Measurements from ENCODE around the gene DNAH7.

DNAH7 gene

DNA sequence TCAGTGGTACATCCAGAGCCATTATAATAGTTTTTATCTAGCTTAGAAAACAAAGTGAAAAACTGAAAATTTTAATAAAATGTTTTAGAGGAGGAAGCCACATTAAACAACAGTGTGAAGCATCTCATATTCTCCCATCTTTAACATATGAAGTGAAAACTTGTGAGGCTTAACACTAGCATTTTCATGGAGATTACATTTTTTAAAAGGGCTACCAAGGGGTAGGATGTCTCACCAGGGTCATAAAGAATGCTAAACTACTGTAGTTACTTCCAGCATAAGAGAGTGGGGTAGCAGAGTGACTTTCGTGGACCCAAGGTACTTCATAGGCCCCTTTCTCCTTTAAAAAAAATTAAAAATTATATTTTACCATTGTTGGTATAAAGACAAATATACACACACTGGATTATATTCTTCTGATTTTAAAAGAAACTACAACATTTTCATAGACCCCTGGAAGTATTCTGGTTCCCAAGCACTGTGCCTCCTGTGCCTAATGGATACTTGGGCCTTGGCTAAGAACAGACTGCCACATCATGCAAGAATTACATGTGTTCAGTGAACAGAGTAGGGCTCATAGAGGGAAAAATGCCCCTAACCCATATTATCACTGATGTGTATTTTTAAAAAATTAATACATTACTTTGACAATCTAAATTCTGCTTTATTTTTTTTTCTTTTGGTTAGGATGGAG is 263.2 kb downstream of the DNAH7 start:
- Mint-ChIP-seq H3K36me3 (ENCODE audit: low read depth) (no peaks in the 10 kb centered on the region), H3K27me3 (peaks cover 9% of the 10 kb centered on the region), H3K4me1 (ENCODE audit: low read depth) (no peaks in the 10 kb centered on the region), H3K27ac (no peak overlapping the region), H3K9me3 (no peaks in the 10 kb centered on the region), H3K4me3 (no peak overlapping the region)

DNA sequence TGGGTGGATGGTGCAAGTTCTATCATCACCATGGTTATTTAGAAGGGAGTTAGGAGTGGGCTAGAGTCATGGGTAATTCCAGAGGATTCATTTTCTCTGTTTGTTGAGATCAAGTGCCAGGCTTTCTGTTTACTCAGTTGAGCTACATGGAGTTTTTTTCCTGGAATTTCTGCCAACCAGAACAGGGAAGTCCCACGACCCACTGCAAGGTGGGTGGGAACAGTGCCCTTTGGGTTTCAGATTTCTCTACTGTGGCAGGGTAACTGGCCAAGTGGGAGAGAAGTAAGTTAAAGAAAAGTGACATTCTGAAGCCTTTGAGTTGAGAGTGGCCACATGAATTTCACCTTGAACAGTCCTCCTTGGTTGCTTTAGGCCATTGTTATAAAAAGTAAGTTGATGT is 272.8 kb downstream of the DNAH7 start:
- H3K9me3 Mint-ChIP-seq, result no peaks in the 10 kb centered on the region
- no peak overlapping the region for H3K4me3 Mint-ChIP-seq
- no peaks in the 10 kb centered on the region for H3K27me3 Mint-ChIP-seq
- no peak overlapping the region for H3K27ac Mint-ChIP-seq
- H3K36me3 Mint-ChIP-seq (ENCODE audit: low read depth), result no peaks in the 10 kb centered on the region
- H3K4me1 Mint-ChIP-seq (ENCODE audit: low read depth), result no peaks in the 10 kb centered on the region

DNA sequence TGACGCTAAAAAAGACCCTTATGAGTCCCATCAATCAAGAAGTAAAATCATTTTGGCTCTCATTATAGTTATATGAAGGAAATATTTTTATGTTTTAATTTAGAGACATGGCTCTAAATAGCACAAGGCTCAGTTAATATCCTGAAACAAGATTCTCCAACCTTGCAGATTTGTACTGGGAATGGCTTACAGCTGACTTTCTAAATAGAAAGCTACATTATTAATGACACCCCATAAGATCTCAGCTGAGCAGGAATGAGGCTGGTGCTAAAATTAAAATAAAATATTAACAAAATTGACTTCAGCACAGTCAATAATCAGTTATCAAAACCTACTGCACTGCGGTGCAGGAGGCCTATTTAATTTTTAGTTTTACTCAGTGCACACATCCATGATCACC is 274.8 kb downstream of the DNAH7 start:
- Mint-ChIP-seq H3K4me1 (ENCODE audit: low read depth) (no peaks in the 10 kb centered on the region), H3K9me3 (peaks cover 4% of the 10 kb centered on the region), H3K4me3 (no peak overlapping the region), H3K36me3 (ENCODE audit: low read depth) (no peaks in the 10 kb centered on the region), H3K27ac (no peak overlapping the region), H3K27me3 (no peaks in the 10 kb centered on the region)

DNA sequence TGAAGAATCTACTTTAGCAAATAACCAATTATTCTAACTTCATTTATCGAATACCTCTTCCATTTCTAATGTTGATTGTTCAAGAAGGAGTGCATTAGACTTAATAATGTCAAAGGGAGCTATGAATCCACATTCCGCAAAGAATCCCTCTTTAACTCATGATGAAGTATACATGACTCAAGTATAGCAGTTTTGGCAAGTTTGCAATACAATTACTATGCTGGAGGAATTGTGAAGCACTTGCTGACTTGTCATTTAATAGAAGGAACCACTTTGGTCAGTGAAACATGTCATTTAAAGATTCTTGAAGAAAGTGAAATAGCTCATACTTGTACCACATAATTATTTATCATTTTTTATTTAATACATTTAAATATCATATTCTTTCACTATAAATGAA is 286.5 kb downstream of the DNAH7 start:
- no peaks in the 10 kb centered on the region for H3K9me3 Mint-ChIP-seq
- H3K4me3 Mint-ChIP-seq, result no peak overlapping the region
- H3K27me3 Mint-ChIP-seq, result no peaks in the 10 kb centered on the region
- H3K36me3 Mint-ChIP-seq (ENCODE audit: low read depth), result no peaks in the 10 kb centered on the region
- H3K4me1 Mint-ChIP-seq (ENCODE audit: low read depth), result no peaks in the 10 kb centered on the region
- no peak overlapping the region for H3K27ac Mint-ChIP-seq

DNA sequence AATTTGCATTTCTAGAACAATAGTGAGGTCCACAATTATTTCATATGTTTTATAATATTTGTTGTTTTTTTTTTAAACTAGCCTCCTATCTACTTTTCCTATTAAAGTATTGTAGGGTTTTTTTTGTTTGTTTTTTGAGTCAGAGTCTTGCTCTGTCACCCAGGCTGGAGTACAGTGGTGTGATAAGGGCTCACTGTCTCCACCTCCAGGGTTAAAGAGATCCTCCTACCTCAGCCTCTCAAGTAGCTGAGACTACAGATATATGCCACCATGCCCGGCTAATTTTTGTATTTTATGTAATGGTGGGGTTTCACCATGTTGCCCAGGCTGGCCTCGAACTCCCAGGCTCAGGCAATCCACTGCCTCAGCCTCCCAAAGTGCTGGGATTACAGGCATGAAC is 289.1 kb downstream of the DNAH7 start:
- Mint-ChIP-seq H3K27me3 (no peaks in the 10 kb centered on the region), H3K27ac (no peak overlapping the region), H3K9me3 (no peaks in the 10 kb centered on the region), H3K4me3 (no peak overlapping the region), H3K4me1 (ENCODE audit: low read depth) (no peaks in the 10 kb centered on the region), H3K36me3 (ENCODE audit: low read depth) (no peaks in the 10 kb centered on the region)

DNA sequence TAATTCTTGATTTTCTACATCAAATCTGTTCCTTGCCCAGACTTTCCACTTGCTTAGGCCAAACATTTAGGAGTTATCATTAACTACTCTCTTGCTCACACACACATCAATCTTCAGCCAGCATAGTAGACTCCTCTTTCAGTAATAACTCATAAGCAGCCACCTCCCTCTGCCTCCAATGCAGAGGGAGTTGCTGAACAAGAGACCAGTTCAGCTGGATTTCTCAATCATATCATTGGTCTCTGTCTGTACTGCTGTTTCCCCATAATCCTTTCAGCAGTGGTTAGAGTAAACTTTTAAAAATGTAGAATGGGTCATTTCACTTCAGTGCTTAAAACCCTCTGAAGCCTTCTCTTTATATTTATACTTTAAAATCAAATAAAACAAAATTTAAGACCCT is 298.7 kb downstream of the DNAH7 start:
- H3K36me3 Mint-ChIP-seq (ENCODE audit: low read depth), result no peaks in the 10 kb centered on the region
- no peak overlapping the region for H3K27ac Mint-ChIP-seq
- peaks cover 4% of the 10 kb centered on the region for H3K9me3 Mint-ChIP-seq
- H3K4me3 Mint-ChIP-seq, result no peak overlapping the region
- H3K4me1 Mint-ChIP-seq (ENCODE audit: low read depth), result no peaks in the 10 kb centered on the region
- no peaks in the 10 kb centered on the region for H3K27me3 Mint-ChIP-seq

DNA sequence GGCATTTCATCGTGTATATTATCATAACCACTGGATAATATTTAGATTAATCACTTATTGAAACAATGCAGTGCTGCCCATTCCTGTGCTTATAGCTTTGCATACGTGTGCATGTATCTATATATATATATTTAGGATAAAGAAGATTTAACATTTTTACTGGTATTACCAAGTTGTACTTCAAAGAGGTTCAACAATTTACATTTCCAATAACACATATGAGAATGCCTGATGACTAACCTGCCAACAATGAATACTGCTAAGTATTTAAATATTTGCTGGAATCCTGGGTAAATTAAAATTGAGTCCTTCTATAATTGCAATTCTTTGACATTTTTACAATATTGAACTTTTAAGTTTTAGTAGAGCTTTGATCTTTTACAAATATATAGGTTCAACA is 300.2 kb downstream of the DNAH7 start:
- H3K4me3 Mint-ChIP-seq, result no peak overlapping the region
- H3K36me3 Mint-ChIP-seq (ENCODE audit: low read depth), result no peaks in the 10 kb centered on the region
- H3K27me3 Mint-ChIP-seq, result no peaks in the 10 kb centered on the region

GRCh38 chr2:195766691-195767090 is 301.9 kb downstream of the DNAH7 start:
- H3K4me3 Mint-ChIP-seq, result no peak overlapping the region
- peaks cover 22% of the 10 kb centered on the region for H3K9me3 Mint-ChIP-seq
- H3K27ac Mint-ChIP-seq, result no peak overlapping the region
- H3K27me3 Mint-ChIP-seq, result no peaks in the 10 kb centered on the region
- H3K4me1 Mint-ChIP-seq (ENCODE audit: low read depth), result no peaks in the 10 kb centered on the region
- H3K36me3 Mint-ChIP-seq (ENCODE audit: low read depth), result no peaks in the 10 kb centered on the region

More for the DNA sequence above, 300.2 kb downstream of the DNAH7 start:
- H3K9me3 Mint-ChIP-seq, result peaks cover 8% of the 10 kb centered on the region
- H3K27ac Mint-ChIP-seq, result no peak overlapping the region
- no peaks in the 10 kb centered on the region for H3K4me1 Mint-ChIP-seq (ENCODE audit: low read depth)

GRCh38 chr2:195763866-195764265 is 304.8 kb downstream of the DNAH7 start:
- no peak overlapping the region for H3K27ac Mint-ChIP-seq
- peaks cover 30% of the 10 kb centered on the region for H3K9me3 Mint-ChIP-seq
- no peaks in the 10 kb centered on the region for H3K4me1 Mint-ChIP-seq (ENCODE audit: low read depth)
- H3K27me3 Mint-ChIP-seq, result no peaks in the 10 kb centered on the region
- no peak overlapping the region for H3K4me3 Mint-ChIP-seq
- no peaks in the 10 kb centered on the region for H3K36me3 Mint-ChIP-seq (ENCODE audit: low read depth)

GRCh38 chr2:195759877-195760276 is 308.8 kb downstream of the DNAH7 start:
- Mint-ChIP-seq H3K9me3 (peaks cover 26% of the 10 kb centered on the region), H3K36me3 (ENCODE audit: low read depth) (no peaks in the 10 kb centered on the region), H3K27ac (no peak overlapping the region), H3K27me3 (no peaks in the 10 kb centered on the region), H3K4me3 (no peak overlapping the region), H3K4me1 (ENCODE audit: low read depth) (no peaks in the 10 kb centered on the region)

- no peak overlapping the region for H3K4me3 Mint-ChIP-seq
- H3K4me1 Mint-ChIP-seq (ENCODE audit: low read depth), result no peaks in the 10 kb centered on the region
- no peaks in the 10 kb centered on the region for H3K27me3 Mint-ChIP-seq
- peaks cover 4% of the 10 kb centered on the region for H3K36me3 Mint-ChIP-seq (ENCODE audit: low read depth)
- peaks cover 26% of the 10 kb centered on the region for H3K9me3 Mint-ChIP-seq
- no peak overlapping the region for H3K27ac Mint-ChIP-seq
These were observed 309.8 kb downstream of the DNAH7 start for GRCh38 chr2:195758846-195759245.

GRCh38 chr2:195756218-195756942 is 312.3 kb downstream of the DNAH7 start:
- peaks cover 6% of the 10 kb centered on the region for H3K9me3 Mint-ChIP-seq
- no peak overlapping the region for H3K27ac Mint-ChIP-seq
- H3K27me3 Mint-ChIP-seq, result no peaks in the 10 kb centered on the region
- H3K4me1 Mint-ChIP-seq (ENCODE audit: low read depth), result no peaks in the 10 kb centered on the region
- no peak overlapping the region for H3K4me3 Mint-ChIP-seq
- H3K36me3 Mint-ChIP-seq (ENCODE audit: low read depth), result peaks cover 8% of the 10 kb centered on the region

- Mint-ChIP-seq H3K9me3 (no peaks in the 10 kb centered on the region), H3K36me3 (ENCODE audit: low read depth) (peaks cover 60% of the 10 kb centered on the region), H3K4me1 (ENCODE audit: low read depth) (no peaks in the 10 kb centered on the region), H3K27ac (no peak overlapping the region), H3K4me3 (no peak overlapping the region), H3K27me3 (no peaks in the 10 kb centered on the region)
These were observed 327.4 kb downstream of the DNAH7 start for GRCh38 chr2:195741191-195741590.

DNA sequence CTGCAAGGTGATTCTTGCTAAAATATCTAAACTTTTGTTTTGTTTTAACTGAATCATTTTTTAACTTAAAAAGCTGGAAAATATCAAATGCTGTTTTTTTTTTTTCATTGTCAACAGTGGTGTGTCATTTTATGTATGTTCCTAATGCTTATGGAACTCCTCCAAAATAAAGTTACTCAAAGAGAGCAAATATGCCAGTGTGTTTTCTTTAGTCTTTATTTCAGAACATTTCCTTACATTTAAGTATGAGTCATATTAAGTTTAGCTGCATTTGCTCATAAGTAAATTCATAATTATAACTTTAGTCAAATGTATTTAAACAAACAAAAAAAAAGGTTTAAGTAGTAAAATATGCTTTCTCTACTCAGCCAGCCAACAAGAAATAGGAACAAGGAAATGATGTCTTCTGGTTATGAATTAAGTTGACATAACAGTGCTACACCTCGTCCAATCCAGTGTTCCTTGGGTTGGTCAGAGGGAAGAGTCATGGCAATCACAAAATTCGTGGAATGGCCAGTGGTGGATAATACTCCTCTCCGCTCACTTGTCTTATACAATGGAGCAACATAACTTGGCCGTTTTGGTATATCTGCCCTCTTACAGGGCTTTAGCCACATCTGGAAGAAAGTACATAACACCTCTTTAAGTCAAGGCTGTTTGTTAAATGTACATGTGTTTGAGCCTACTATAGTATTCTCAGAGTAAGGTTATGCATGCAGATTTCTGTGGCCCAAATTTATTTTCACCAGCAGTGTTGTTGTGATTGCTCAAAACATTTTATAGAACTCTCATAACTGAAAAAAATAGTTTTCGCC is 330.9 kb downstream of the DNAH7 start:
- Mint-ChIP-seq H3K4me1 (ENCODE audit: low read depth) (no peaks in the 10 kb centered on the region), H3K9me3 (no peaks in the 10 kb centered on the region), H3K27me3 (no peaks in the 10 kb centered on the region), H3K36me3 (ENCODE audit: low read depth) (peaks cover 71% of the 10 kb centered on the region), H3K27ac (no peak overlapping the region), H3K4me3 (no peak overlapping the region)

DNA sequence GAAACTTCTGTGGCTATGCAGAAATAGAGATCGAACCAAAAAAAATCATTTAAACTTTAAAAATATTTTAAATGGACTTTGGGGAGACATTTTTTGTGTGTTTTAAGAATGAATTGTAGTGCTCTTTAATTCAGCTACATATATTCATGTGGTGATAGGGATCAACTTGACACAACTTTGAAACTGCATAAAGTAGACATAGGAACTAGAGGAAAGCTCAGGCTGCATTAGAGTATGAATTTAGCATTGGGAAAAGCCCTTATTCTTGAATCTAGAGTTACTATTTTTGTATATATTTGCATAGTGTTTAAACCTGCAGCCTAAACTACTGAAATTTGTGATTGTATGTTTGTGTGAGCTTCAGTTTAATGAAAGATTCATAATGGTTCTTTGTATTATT is 333.3 kb downstream of the DNAH7 start:
- no peak overlapping the region for H3K27ac Mint-ChIP-seq
- H3K9me3 Mint-ChIP-seq, result no peaks in the 10 kb centered on the region
- no peaks in the 10 kb centered on the region for H3K4me1 Mint-ChIP-seq (ENCODE audit: low read depth)
- H3K4me3 Mint-ChIP-seq, result no peak overlapping the region
- H3K36me3 Mint-ChIP-seq (ENCODE audit: low read depth), result peaks cover 76% of the 10 kb centered on the region
- H3K27me3 Mint-ChIP-seq, result no peaks in the 10 kb centered on the region

Data from stimulated activated naive CD8-positive, alpha-beta T cell treated with anti-CD3 and anti-CD28 coated beads, Interleukin-15, Interleukin-2, amounts not matched to agents 100 ng/mL and 50 ng/mL, for 24 hours (primary cell).